ENCODE data around the gene LTF.

GRCh38 chr3:46416811-46417510 lies 47.7 kb downstream of the LTF start:
- TF ChIP-seq CTCF (conservative IDR thresholded peaks at IDR 0.05) (no peak), EZH2 (IDR thresholded peaks at IDR 0.05; ENCODE audit: low read depth) (no peak)
